Smooth muscle cell of bladder (primary cell): ENCODE measurements around the gene IQCF2. TPM values are rescaled to one million over a fixed set of nuclear protein-coding genes. Genes with fewer than 3 reads are reported as not detected.

Source experiments
- total RNA-seq: library from RNA; depleted of rRNA; stranded (reverse); fragments of >200 nt; gene quantifications from 2 replicates; pipeline ENCODE4 v1.2.3, GENCODE V29; 2014

The IQCF2 gene
- not detected in 2 replicates for total RNA-seq

DNA sequence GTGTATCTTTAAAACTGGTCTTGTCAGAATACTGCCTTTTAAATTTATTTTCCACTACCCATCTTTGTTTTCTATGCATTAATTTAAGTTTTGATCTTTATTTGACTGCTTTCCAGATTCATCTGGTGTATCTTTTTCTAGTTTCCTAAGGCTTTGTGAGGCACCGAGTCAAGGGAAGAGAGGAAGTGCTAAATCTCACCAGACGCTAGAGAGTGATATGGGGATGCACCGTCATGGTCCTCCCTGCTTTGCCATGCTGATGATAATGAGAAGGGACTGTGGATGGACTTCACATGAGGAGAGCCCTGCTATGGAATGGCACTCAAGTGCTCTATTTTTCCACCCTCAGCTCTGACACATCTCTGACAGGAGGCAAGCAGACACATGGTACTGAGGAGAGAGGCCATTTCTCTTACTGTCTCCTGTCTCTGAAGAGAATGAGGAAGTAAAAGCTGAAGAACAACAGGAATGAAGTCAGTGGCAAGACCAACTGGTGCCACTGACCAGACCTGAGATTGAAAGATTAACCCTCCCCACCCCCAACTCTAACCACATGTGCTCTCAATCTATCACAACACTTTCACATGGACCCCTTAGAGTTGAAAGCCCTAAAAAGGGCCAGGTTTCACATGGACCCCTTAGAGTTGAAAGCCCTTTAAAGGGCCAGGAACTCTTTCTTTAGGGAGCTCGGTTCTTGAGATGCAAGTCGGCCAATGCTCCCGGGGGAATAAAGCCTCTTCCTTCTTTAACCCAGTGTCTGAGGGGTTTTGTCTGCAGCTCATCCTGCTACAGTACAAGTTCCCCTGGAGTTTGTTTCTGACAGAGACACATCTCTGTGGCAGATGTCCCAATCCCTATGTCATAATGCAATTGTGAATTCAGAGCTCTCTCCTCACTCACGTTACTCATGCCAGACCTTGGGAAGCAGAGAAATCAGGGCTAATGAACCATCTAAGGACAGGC lies at the start of gene IQCF2:
Gene IQCF2, plus strand, starts transcription at position 913 of the 963 bp plus-strand sequence. CDS start 52 bp downstream, outside the sequence.

GRCh38 chr3:51875501-51875900 lies 14.1 kb downstream of the IQCF2 start, which contains the start of gene IQCF5:
TSS of gene IQCF5 (minus strand) at chr3:51875601. CDS start at chr3:51875531, 70 bp downstream.

Other genes starting within 250 kb of the IQCF2 start
- gene TEX264, start 190.4 kb upstream of the IQCF2 start, total RNA-seq: 41.2 and 50.9 TPM in 2 replicates
- under 0.01 TPM in 1 of 2 replicates, not detected in the other for gene GRM2, start 154.5 kb upstream of the IQCF2 start, total RNA-seq
- gene IQCF6, start 82.4 kb upstream of the IQCF2 start, total RNA-seq: not detected in 2 replicates
- gene IQCF5, start 14.0 kb downstream of the IQCF2 start, total RNA-seq: not detected in 2 replicates
- not detected in 2 replicates for gene IQCF1, start 41.7 kb downstream of the IQCF2 start, total RNA-seq
- 28.4 and 42.2 TPM in 2 replicates for gene RRP9, start 80.3 kb downstream of the IQCF2 start, total RNA-seq
- 20.1 and 23.6 TPM in 2 replicates for gene PARP3, start 80.7 kb downstream of the IQCF2 start, total RNA-seq
- under 0.01 and 0.09 TPM in 2 replicates for gene GPR62, start 93.8 kb downstream of the IQCF2 start, total RNA-seq
- gene PCBP4, start 105.8 kb downstream of the IQCF2 start, total RNA-seq: 27.9 and 29.8 TPM in 2 replicates
- gene ABHD14B, start 112.4 kb downstream of the IQCF2 start, total RNA-seq: 17.5 and 20.3 TPM in 2 replicates
- 8.7 and 10.2 TPM in 2 replicates for gene ABHD14A, start 113.4 kb downstream of the IQCF2 start, total RNA-seq
- gene ACY1, start 121.9 kb downstream of the IQCF2 start, total RNA-seq: 28.7 and 37.9 TPM in 2 replicates
- 1,499 and 1,836 TPM in 2 replicates for gene RPL29, start 134.3 kb downstream of the IQCF2 start, total RNA-seq
- gene DUSP7, start 195.0 kb downstream of the IQCF2 start, total RNA-seq: 4.1 and 5.8 TPM in 2 replicates